Esophagus (tissue), 2 donors: Measurements from ENCODE around the gene FNBP1. TPM values are rescaled to one million over a fixed set of nuclear protein-coding genes. Genes with fewer than 3 reads are reported as not detected.

Experiments
- polyA plus RNA-seq, 2 donors: library from polyadenylated mRNA; stranded (reverse); fragments of 200-250 nt; gene quantifications; one replicate each; pipeline ENCODE4 v1.2.3, GENCODE V29; 2013
- donor health status: healthy with polysubstance abuse.
- donor health status: Bipolar disorder and iron deficiency.

FNBP1 gene
- polyA plus RNA-seq, 2 donors: 16.1 to 19.1 TPM

Other genes starting within 250 kb of the FNBP1 start
- gene TOR1B, start 240.0 kb downstream of the FNBP1 start, polyA plus RNA-seq: 1 to 10 TPM; 8.8 to 9.7 TPM
- 10 to 100 TPM in 1 of 2 donors, 1 to 10 TPM in 1; 9.8 to 15.8 TPM for gene TOR1A, start 219.1 kb downstream of the FNBP1 start, polyA plus RNA-seq
- 10 to 100 TPM; 21.9 to 39.5 TPM for gene C9orf78, start 207.9 kb downstream of the FNBP1 start, polyA plus RNA-seq
- gene USP20, start 207.7 kb downstream of the FNBP1 start, polyA plus RNA-seq: 10 to 100 TPM; 15.1 to 20.7 TPM
- 10 to 100 TPM in 1 of 2 donors, 1 to 10 TPM in 1; 8.6 to 12.2 TPM for gene GPR107, start 10.7 kb upstream of the FNBP1 start, polyA plus RNA-seq
- gene NCS1, start 129.2 kb upstream of the FNBP1 start, polyA plus RNA-seq: 10 to 100 TPM; 12.8 to 16.4 TPM
- gene HMCN2, start 222.6 kb upstream of the FNBP1 start, polyA plus RNA-seq: 1 to 10 TPM; 4.1 to 4.8 TPM